Sigmoid colon (tissue), 7 donors: ENCODE results near the gene MTMR1. TPM values are rescaled to one million over a fixed set of nuclear protein-coding genes. Genes with fewer than 3 reads are reported as not detected.

Source experiments
- DNase-seq: peaks from one replicate; pipeline ENCODE4 v3.0.0-alpha.2; 2019
- H3K27ac ChIP-seq, 4 donors: fragments of 200-600 bp; sonication (generic); one replicate each; pipeline ENCODE4 v1.5.1; 2016 to 2019; ENCODE audit warnings: mild to moderate bottlenecking in 1 of 4
- H3K27me3 ChIP-seq, 3 donors: fragments of 200-600 bp; sonication (generic); one replicate each; pipeline ENCODE4 v1.5.1; 2019; ENCODE audit warnings: mild to moderate bottlenecking in 1 of 3
- H3K36me3 ChIP-seq, 4 donors: fragments of 200-600 bp; sonication (generic); one replicate each; pipeline ENCODE4 v1.5.1; 2016 to 2019
- H3K4me1 ChIP-seq, 4 donors: fragments of 200-600 bp; sonication (generic); one replicate each; pipeline ENCODE4 v1.5.1; 2017 to 2019
- H3K4me3 ChIP-seq, 4 donors: fragments of 200-600 bp; sonication (generic); one replicate each; pipeline ENCODE4 v1.5.1; 2017 to 2019; ENCODE audit warnings: mild to moderate bottlenecking in 2 of 4, moderate library complexity in 1 of 4
- H3K9me3 ChIP-seq, 4 donors: fragments of 200-600 bp in 3 of 4; sonication (generic) in 3 of 4; one replicate each; pipeline versions ENCODE4 v1.5.1 to v1.6.1; 2013 to 2019
- EP300 ChIP-seq, 4 donors: sonication (generic); formaldehyde crosslinking; IDR thresholded peaks; one replicate each; pipeline ENCODE4 v1.6.1; 2017; ENCODE audit warnings: antibody characterized with exemption in 4 of 4
- POLR2A ChIP-seq, 2 donors: fragments of 450-650 bp; IDR thresholded peaks; one replicate each; pipeline ENCODE4 v1.6.1; 2016; ENCODE audit warnings: antibody characterized with exemption in 2 of 2, mild to moderate bottlenecking in 2 of 2, moderate library complexity in 2 of 2
- POLR2AphosphoS5 ChIP-seq, 4 donors: sonication (generic); formaldehyde crosslinking; IDR thresholded peaks; one replicate each; pipeline ENCODE4 v1.6.1; 2017; ENCODE audit warnings: antibody characterized with exemption in 4 of 4
- WGBS, 2 donors: extraction: QIAGEN DNeasy Blood & Tissue Kit; methylation state at CpG; one replicate each; pipeline ENCODE4 v1.1.7; 2013; 5-methylcytosine and 5-hydroxymethylcytosine counted together
- intact Hi-C: fragments of 100-400 bp; cut with DNase I; formaldehyde crosslinking; loops from one replicate; pipeline ENCODE4 v1.15.1; 2023
- polyA plus RNA-seq, 3 donors: library from polyadenylated mRNA; stranded (reverse); fragments of 200-250 nt; gene quantifications; one replicate each; pipeline ENCODE4 v1.2.3, GENCODE V29; 2013
- total RNA-seq, 4 donors: library from RNA; depleted of rRNA; stranded (reverse); fragments of >200 nt; gene quantifications; one replicate each; pipeline ENCODE4 v1.1.0, GENCODE V29; 2016
- TF ChIP-seq, protein P1 (sequence below), 4 experiments: fragments of 450-650 bp in 3 of 4; fragments of 200-600 bp in 1 of 4; IDR thresholded peaks; one replicate each; pipeline ENCODE4 v1.5.1; 2016 to 2019; ENCODE audit warnings: antibody characterized with exemption in 4 of 4, mild to moderate bottlenecking in 3 of 4, moderate library complexity in 2 of 4
- donor health status: healthy with polysubstance abuse.
- donor health status: Bipolar disorder and iron deficiency.
- donor health status: healthy.

The MTMR1 gene
- total and polyA plus RNA-seq, 7 donors, result 6.0 to 27.0 (median 12.0) TPM

DNA sequence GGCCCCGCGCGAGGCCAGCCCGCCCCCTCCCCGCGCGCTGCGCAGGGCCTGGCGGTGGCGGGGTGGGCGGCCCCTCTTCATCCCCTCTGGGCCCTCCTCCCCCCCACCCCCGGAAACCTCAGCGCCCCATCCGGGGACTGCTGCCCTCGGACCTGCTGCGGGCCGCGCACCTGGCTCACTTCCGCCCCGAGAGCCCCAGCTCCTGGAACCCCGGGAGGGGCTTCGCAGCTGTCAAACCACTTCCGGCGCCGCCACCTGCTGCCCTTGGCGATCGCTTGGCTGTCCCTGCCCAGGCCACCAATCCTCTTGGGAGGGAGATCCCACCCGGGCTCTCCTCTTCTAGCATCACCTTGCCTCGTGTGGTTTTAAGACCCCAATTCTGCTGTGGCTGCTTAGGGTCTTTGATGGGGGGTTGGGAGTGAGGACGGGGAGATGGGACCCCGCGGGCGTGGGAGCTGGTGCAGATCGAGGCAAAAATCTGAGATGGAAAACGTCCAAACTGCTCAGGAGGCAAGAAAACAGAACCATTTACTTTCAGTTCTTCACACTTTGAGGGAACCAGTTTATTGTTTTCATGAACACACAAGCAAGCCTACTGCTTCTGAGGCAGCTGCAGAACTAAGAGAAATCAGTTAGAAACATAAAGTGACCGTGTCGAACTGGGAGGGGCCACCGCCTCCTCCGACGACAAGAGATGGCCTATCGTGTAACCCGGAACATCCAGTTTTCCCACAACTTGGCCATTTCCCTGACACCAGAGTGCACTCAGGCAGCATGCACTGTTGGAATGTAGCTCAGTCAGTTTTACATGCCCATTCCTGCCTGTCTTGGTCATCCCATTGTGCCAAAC lies 754 bp downstream of the MTMR1 start:
- 0 to 1% methylated on average over 42 of the region's 42 CpGs for WGBS, 2 donors
- Histone ChIP-seq H3K27me3 (no peaks in the 10 kb centered on the region), H3K4me1 (peaks cover 0 to 6% (median 0%) of the 10 kb centered on the region in 4 donors), H3K27ac (peak overlapping the region; percentile 81 to 86 (median 84)), H3K4me3 (peak overlapping the region; percentile 38 to 64 (median 59)), H3K9me3 (no peaks in the 10 kb centered on the region), H3K36me3 (no peaks in the 10 kb centered on the region)
- peak; percentile 69 for DNase-seq
- intact Hi-C loops, result loop anchor here (10.0 kb wide), 1 partner anchor 329 kb away; the partner anchor contains the start of gene MAMLD1
- TF ChIP-seq POLR2AphosphoS5 (IDR thresholded peaks at IDR 0.05), result peak in 2 of 4 donors; percentile 15 to 18
- TF ChIP-seq EP300 (IDR thresholded peaks at IDR 0.05), result no peak

DNA sequence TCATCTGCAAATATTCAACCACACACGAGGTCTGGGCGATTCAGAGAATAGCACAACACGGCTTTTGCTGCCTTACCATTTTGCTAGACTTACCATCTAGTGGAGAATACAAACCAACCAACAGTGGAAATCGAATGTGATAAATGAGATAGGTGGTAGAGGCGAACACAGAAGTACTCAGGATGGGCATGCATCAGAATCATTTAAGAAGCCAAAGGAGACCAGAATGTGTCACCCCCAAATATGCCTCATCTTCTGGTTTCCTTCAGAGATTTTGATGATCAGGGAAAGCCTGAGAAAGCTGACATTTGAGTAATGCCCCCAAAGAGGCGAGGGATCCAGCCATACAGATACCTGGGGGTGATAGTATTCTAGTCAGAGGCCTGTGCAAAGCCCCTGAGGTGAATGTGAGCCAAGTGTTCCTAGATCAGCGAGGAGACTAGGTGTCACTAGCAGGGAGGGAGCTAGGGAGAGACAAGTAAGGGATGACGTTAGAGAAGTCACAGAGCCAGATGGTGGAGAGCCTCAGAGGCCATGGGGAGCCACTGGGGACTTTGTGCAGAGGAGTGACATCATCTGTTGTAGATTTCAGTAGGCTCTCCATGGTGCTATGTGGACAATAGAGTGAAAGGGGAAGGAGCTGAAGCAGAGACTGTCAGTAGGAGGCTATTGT lies 1.7 kb downstream of the MTMR1 start:
- Histone ChIP-seq H3K4me3 (no peak overlapping the region), H3K27me3 (no peaks in the 10 kb centered on the region), H3K27ac (peak overlapping the region in 2 of 4 donors; percentile 81 to 86), H3K9me3 (no peaks in the 10 kb centered on the region), H3K36me3 (no peaks in the 10 kb centered on the region), H3K4me1 (peaks cover 0 to 6% (median 0%) of the 10 kb centered on the region in 4 donors)
- WGBS, 2 donors, result 58 to 65% methylated on average over 8 of the region's 8 CpGs
- no peak for TF ChIP-seq POLR2AphosphoS5 (IDR thresholded peaks at IDR 0.05)
- intact Hi-C loops, result loop anchor here (10.0 kb wide), 1 partner anchor 330 kb away; the partner anchor contains the start of gene MAMLD1
- no peak for DNase-seq

DNA sequence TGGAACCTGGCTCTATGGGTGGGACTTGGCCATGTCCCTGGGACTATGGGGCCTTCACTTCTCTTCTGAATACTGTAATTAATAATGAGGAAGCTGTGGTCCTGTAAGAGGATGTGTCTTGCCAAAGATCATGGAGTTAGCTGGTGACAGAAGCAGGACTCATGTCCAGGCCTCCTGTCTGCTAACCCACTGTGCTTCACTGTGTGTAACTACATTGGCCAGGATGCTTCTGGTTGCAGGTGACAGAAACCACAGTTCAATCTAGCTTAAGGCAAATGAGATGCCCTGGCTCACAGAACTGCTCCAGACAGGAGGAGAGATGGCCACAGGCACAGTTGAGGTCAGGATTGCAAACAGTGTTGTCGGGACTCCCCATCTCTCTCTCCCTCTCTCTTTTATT lies 3.1 kb downstream of the MTMR1 start:
- WGBS, 2 donors, result 42 to 52% methylated on average over 1 of the region's 1 CpG
- no peak for DNase-seq
- Histone ChIP-seq H3K9me3 (no peaks in the 10 kb centered on the region), H3K4me1 (peaks cover 0 to 6% (median 0%) of the 10 kb centered on the region in 4 donors), H3K27me3 (no peaks in the 10 kb centered on the region), H3K4me3 (no peak overlapping the region), H3K36me3 (no peaks in the 10 kb centered on the region), H3K27ac (no peak overlapping the region)
- intact Hi-C loops, result loop anchor here (10.0 kb wide), 1 partner anchor 332 kb away; the partner anchor contains the start of gene MAMLD1
- TF ChIP-seq POLR2AphosphoS5 (IDR thresholded peaks at IDR 0.05) (no peak), EP300 (IDR thresholded peaks at IDR 0.05) (no peak), POLR2A (IDR thresholded peaks at IDR 0.05) (no peak)
- TF ChIP-seq, protein P1, sequence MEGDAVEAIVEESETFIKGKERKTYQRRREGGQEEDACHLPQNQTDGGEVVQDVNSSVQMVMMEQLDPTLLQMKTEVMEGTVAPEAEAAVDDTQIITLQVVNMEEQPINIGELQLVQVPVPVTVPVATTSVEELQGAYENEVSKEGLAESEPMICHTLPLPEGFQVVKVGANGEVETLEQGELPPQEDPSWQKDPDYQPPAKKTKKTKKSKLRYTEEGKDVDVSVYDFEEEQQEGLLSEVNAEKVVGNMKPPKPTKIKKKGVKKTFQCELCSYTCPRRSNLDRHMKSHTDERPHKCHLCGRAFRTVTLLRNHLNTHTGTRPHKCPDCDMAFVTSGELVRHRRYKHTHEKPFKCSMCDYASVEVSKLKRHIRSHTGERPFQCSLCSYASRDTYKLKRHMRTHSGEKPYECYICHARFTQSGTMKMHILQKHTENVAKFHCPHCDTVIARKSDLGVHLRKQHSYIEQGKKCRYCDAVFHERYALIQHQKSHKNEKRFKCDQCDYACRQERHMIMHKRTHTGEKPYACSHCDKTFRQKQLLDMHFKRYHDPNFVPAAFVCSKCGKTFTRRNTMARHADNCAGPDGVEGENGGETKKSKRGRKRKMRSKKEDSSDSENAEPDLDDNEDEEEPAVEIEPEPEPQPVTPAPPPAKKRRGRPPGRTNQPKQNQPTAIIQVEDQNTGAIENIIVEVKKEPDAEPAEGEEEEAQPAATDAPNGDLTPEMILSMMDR (IDR thresholded peaks at IDR 0.05), result no peak

DNA sequence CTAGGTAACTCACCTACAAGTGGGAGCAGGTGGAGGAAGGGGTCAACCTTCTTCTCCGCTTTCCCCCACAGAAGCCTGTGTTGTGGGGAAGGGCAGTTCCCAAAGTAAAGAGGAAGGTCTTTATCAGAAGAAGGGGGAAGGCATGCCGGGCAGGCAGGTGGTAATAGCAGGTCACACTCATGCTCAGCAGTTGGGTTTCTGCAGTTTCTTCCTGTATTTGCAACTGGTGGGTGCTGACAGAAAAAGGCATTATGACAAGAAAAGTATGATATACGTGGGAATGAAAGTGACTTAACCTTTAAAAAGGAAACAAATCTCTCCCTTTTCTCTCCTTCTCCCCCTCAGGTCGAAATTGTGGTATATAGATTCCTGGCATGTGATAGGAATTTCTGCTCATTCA lies 3.7 kb downstream of the MTMR1 start:
- no peak for DNase-seq
- no peaks in the 10 kb centered on the region for H3K36me3 ChIP-seq
- TF ChIP-seq, protein P1 (IDR thresholded peaks at IDR 0.05), result no peak
- TF ChIP-seq EP300 (IDR thresholded peaks at IDR 0.05), result no peak
- TF ChIP-seq POLR2AphosphoS5 (IDR thresholded peaks at IDR 0.05), result no peak
- TF ChIP-seq POLR2A (IDR thresholded peaks at IDR 0.05), result no peak
- H3K27ac ChIP-seq, result no peak overlapping the region
- peaks cover 0 to 6% (median 0%) of the 10 kb centered on the region in 4 donors for H3K4me1 ChIP-seq
- 53 to 75% methylated on average over 4 of the region's 4 CpGs for WGBS, 2 donors
- H3K4me3 ChIP-seq, result no peak overlapping the region
- H3K9me3 ChIP-seq, result no peaks in the 10 kb centered on the region
- intact Hi-C loops, result loop anchor here (10.0 kb wide), 1 partner anchor 332 kb away; the partner anchor contains the start of gene MAMLD1
- no peaks in the 10 kb centered on the region for H3K27me3 ChIP-seq

DNA sequence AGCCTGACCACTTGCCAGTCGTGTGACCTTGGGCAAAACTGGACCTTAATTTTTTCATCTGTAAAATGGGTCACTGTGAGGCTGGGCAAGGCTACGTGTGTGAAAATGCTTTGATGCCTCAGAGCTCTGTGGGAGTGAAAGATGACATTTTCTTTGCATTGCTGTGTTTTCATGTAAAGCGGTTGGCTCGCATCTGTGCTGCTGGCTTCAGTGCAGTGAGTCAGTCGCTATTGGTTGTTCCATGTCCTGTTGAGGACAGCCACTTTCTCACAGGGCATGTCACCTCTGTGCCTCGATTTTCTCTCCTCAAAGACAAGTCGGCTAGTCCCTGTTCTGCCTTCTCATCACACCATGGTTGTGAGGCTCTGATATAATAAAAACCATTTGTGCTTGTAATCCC lies 4.4 kb downstream of the MTMR1 start:
- DNase-seq, result no peak
- TF ChIP-seq POLR2AphosphoS5 (IDR thresholded peaks at IDR 0.05) (no peak), POLR2A (IDR thresholded peaks at IDR 0.05) (no peak), EP300 (IDR thresholded peaks at IDR 0.05) (no peak)
- TF ChIP-seq, protein P1 (IDR thresholded peaks at IDR 0.05), result no peak
- WGBS, 2 donors, result 81 to 93% methylated on average over 7 of the region's 7 CpGs
- Histone ChIP-seq H3K4me1 (peaks cover 0 to 2% (median 0%) of the 10 kb centered on the region in 4 donors), H3K27ac (no peak overlapping the region), H3K27me3 (no peaks in the 10 kb centered on the region), H3K4me3 (no peak overlapping the region), H3K9me3 (no peaks in the 10 kb centered on the region), H3K36me3 (no peaks in the 10 kb centered on the region)
- intact Hi-C loops, result loop anchor here (10.0 kb wide), 1 partner anchor 333 kb away; the partner anchor contains the start of gene MAMLD1
